ENCODE data around the gene LCNL1.

Gene LCNL1

GRCh38 chr9:136964171-136964689 lies 18.6 kb upstream of the LCNL1 start:
- no peak overlapping the region for H3K4me3 ChIP-seq (ENCODE audit: low read depth, low read length)
- H3K27me3 ChIP-seq (ENCODE audit: insufficient read depth, low read depth, severe bottlenecking), result no peaks in the 10 kb centered on the region
- H3K27ac ChIP-seq, result no peak overlapping the region
- no peak for DNase-seq
- no peaks in the 10 kb centered on the region for H3K9me3 ChIP-seq (ENCODE audit: severe bottlenecking)
- TF ChIP-seq, protein P1, sequence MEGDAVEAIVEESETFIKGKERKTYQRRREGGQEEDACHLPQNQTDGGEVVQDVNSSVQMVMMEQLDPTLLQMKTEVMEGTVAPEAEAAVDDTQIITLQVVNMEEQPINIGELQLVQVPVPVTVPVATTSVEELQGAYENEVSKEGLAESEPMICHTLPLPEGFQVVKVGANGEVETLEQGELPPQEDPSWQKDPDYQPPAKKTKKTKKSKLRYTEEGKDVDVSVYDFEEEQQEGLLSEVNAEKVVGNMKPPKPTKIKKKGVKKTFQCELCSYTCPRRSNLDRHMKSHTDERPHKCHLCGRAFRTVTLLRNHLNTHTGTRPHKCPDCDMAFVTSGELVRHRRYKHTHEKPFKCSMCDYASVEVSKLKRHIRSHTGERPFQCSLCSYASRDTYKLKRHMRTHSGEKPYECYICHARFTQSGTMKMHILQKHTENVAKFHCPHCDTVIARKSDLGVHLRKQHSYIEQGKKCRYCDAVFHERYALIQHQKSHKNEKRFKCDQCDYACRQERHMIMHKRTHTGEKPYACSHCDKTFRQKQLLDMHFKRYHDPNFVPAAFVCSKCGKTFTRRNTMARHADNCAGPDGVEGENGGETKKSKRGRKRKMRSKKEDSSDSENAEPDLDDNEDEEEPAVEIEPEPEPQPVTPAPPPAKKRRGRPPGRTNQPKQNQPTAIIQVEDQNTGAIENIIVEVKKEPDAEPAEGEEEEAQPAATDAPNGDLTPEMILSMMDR (IDR thresholded peaks at IDR 0.05; ENCODE audit: low read depth, low read length), result no peak
- no peaks in the 10 kb centered on the region for H3K36me3 ChIP-seq

- no peaks in the 10 kb centered on the region for H3K36me3 ChIP-seq
- DNase-seq, result no peak
- no peak overlapping the region for H3K4me3 ChIP-seq (ENCODE audit: low read depth, low read length)
- H3K27me3 ChIP-seq (ENCODE audit: insufficient read depth, low read depth, severe bottlenecking), result no peaks in the 10 kb centered on the region
- TF ChIP-seq, protein P1 (IDR thresholded peaks at IDR 0.05; ENCODE audit: low read depth, low read length), result no peak
- H3K27ac ChIP-seq, result no peak overlapping the region
- no peaks in the 10 kb centered on the region for H3K9me3 ChIP-seq (ENCODE audit: severe bottlenecking)
These were observed 17.9 kb upstream of the LCNL1 start for GRCh38 chr9:136964833-136965422.

DNA sequence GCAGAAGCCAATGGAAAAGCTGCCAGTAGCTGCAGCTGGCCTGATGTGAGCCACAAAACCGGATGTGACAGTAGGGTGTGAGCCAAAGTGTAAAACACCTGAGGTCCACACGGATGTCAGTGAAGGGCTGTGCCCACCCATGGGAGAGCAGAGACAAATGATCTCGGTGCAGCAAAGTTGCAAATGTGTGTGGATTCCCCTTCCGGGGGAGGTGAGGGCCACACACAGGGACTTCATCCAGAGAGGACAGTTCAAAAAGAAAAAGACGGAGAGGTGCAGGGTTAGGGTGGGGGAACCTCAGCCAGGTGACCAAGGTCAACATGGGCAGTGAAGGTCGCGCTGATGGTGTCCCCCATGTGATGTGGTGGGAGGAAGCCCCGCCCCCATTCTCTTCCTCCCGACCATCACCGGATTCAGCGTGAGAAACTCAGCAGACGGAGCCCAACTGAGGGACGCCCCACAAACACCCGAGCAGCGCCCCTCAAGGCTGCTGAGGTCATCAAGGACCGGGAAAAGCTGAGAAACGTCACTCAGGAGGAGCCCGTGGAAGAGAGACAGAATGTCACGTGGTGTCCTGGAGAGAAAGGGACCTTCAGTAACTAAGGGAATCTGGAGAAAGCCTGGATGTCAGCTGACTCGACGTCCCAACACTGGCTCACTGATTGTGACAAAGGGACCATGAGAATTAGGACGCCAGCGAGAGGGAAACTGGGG lies 16.9 kb upstream of the LCNL1 start:
- H3K36me3 ChIP-seq, result no peaks in the 10 kb centered on the region
- no peak for DNase-seq
- no peak overlapping the region for H3K27ac ChIP-seq
- no peaks in the 10 kb centered on the region for H3K27me3 ChIP-seq (ENCODE audit: insufficient read depth, low read depth, severe bottlenecking)
- TF ChIP-seq, protein P1 (IDR thresholded peaks at IDR 0.05; ENCODE audit: low read depth, low read length), result no peak
- no peak overlapping the region for H3K4me3 ChIP-seq (ENCODE audit: low read depth, low read length)
- H3K9me3 ChIP-seq (ENCODE audit: severe bottlenecking), result no peaks in the 10 kb centered on the region

DNA sequence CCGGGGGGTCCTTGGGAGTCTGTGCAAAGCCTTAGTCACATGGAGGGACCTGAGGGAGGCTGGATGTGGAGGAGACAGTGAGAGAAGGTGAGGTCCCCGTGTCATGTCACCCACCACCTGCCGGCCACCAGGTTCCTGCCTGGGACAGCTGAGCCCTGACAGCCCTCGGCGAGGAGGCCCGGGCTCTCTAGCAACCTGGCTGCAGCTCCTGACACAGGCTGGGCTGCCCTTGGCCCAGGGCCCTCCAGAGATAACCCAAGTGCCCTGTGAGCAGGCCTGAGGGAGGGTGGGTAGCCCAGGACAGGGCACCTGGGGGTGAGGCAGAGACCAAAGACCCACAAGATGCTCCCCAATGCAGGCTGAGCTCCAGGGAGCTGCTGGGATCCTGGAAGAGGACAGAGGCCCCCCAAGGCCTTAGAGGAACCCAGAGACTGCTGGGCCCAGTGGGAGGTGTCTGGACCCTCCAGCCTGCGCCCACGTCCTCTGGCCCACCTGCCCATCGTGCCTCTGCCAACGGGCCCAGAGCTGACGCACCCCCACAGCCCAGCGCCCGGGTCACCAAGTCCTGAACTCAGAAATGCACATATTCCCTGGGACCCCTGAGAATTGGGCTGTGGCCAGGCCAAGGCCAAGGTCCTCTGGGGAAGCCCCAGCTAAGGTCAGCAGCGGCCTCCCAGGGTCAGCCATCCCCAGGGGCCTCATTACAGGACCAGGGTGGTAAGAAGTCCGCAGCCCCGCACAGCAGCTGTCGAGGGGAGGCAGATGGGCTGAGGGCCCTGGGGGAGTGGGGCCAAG lies 14.3 kb upstream of the LCNL1 start:
- TF ChIP-seq, protein P1 (IDR thresholded peaks at IDR 0.05; ENCODE audit: low read depth, low read length), result no peak
- DNase-seq, result no peak
- Histone ChIP-seq H3K27me3 (ENCODE audit: insufficient read depth, low read depth, severe bottlenecking) (no peaks in the 10 kb centered on the region), H3K4me3 (ENCODE audit: low read depth, low read length) (no peak overlapping the region), H3K27ac (no peak overlapping the region), H3K36me3 (no peaks in the 10 kb centered on the region), H3K9me3 (ENCODE audit: severe bottlenecking) (no peaks in the 10 kb centered on the region)

DNA sequence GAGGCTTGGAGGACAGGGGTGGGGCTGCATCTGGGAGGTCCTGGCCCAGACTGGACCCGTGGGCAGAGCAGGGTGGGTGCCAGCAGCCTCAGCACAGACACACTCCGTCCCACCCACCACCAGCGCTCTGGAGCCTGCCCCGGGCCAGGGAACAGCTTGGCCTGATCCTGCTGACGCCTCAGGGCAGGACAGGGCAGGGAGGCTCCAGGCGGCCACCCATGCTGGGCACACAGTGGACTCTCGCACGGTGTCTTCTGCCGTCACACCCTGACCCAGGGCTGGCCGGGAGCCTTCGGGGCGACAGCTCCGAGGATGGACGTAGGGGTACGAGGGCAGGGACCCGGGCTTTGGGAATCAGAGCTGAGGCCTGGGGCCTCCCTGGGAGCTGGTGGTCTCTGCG lies 13.6 kb upstream of the LCNL1 start:
- no peak overlapping the region for H3K4me3 ChIP-seq (ENCODE audit: low read depth, low read length)
- no peaks in the 10 kb centered on the region for H3K36me3 ChIP-seq
- H3K27ac ChIP-seq, result no peak overlapping the region
- TF ChIP-seq, protein P1 (IDR thresholded peaks at IDR 0.05; ENCODE audit: low read depth, low read length), result no peak
- no peak for DNase-seq
- H3K27me3 ChIP-seq (ENCODE audit: insufficient read depth, low read depth, severe bottlenecking), result no peaks in the 10 kb centered on the region
- H3K9me3 ChIP-seq (ENCODE audit: severe bottlenecking), result no peaks in the 10 kb centered on the region

All from WERI-Rb-1 (cell line).